K562 (cell line): ENCODE measurements around the gene TENM3. TPM values are rescaled to one million over a fixed set of nuclear protein-coding genes. Genes with fewer than 3 reads are reported as not detected.

ENCODE experiments used
- ATAC-seq: fragments of 200-7000 bp; cut with Tn5 transposase; 3 replicates; pipeline ENCODE4 v1.9.1; 2020; ENCODE audit warnings: moderate library complexity
- BruUV-seq: library from RNA; stranded (reverse); fragments of 400-500 nt; replicated peaks from 2 replicates; lab custom pipeline; 2021; lab: Mats Ljungman, UMichigan
- CTCF ChIA-PET: fragments of 300-600 bp; formaldehyde crosslinking; extraction: SDS; loops from one replicate; lab custom pipeline; 2021; ENCODE audit warnings: low intra/inter-chr PET ratio; lab: Yijun Ruan, JAX
- POLR2A ChIA-PET: fragments of 300-600, 350-650 bp; sonication (Branson Sonifier 250); formaldehyde crosslinking; extraction: SDS; loops from one replicate; lab custom pipeline; 2021; ENCODE audit warnings: antibody characterized with exemption, inconsistent platforms; lab: Yijun Ruan, JAX
- DNase-seq, 4 experiments: peaks; one replicate each; pipeline versions ENCODE4 v3.0.0 to v3.0.0-alpha.2; 2011 to 2018; ENCODE audit warnings: low spot score in 3 of 4, mixed read lengths in 3 of 4; ENCODE audit errors: extremely low read depth in 1 of 4
- FAIRE-seq: peaks from 2 replicates; lab custom pipeline; 2011; peaks lifted over from hg19 to GRCh38; lab: Jason Lieb, UNC
- H2AFZ ChIP-seq: 2 replicates; pipeline ENCODE4 v1.6.0; 2011; ENCODE audit warnings: low read depth, low read length, control low read depth, inconsistent platforms
- H3K27ac ChIP-seq: fragments of 200-600 bp; 3 replicates; pipeline ENCODE4 v1.8.0; 2011; ENCODE audit warnings: low read depth, mild to moderate bottlenecking, control low read depth, inconsistent platforms, low read length, moderate library complexity, mixed read lengths; ENCODE audit errors: extremely low read depth
- H3K27me3 ChIP-seq, 2 experiments: fragments of 300-600 bp in 1 of 2; 2 replicates in 1 of 2; 3 replicates in 1 of 2; pipeline versions ENCODE4 v1.6.0 to v1.8.0; 2011; ENCODE audit warnings: inconsistent platforms in 2 of 2, low read length in 2 of 2, mild to moderate bottlenecking in 1 of 2, mixed read lengths in 1 of 2, moderate library complexity in 1 of 2; ENCODE audit not compliant: control insufficient read depth in 2 of 2, insufficient read depth in 2 of 2
- H3K36me3 ChIP-seq: fragments of 300-600 bp; 3 replicates; pipeline ENCODE4 v1.8.0; 2011; ENCODE audit warnings: mild to moderate bottlenecking, low read length, inconsistent platforms; ENCODE audit not compliant: control insufficient read depth, insufficient read depth
- H3K4me1 ChIP-seq, 2 experiments: fragments of 200-600 bp in 1 of 2; replicated peaks in 1 of 2; 2 replicates in 1 of 2; 3 replicates in 1 of 2; pipeline versions ENCODE4 v1.5.1 to v1.8.0; 2011; ENCODE audit warnings: inconsistent platforms in 2 of 2, low read length in 2 of 2, mild to moderate bottlenecking in 1 of 2, mixed read lengths in 1 of 2, moderate library complexity in 1 of 2; ENCODE audit not compliant: control insufficient read depth in 2 of 2, insufficient read depth in 2 of 2
- H3K4me2 ChIP-seq: 2 replicates; pipeline ENCODE4 v1.6.1; 2011; ENCODE audit warnings: low read length, control low read depth, inconsistent platforms, mixed read lengths; ENCODE audit not compliant: insufficient read depth
- H3K4me3 ChIP-seq: fragments of 200-600 bp; sonication (generic), shearing (Covaris generic); 2 replicates; pipeline ENCODE4 v1.5.1; 2016; ENCODE audit warnings: control low read depth, inconsistent platforms
- H3K79me2 ChIP-seq: fragments of 200-600 bp; 3 replicates; pipeline ENCODE4 v1.8.0; 2011; ENCODE audit warnings: low read length, inconsistent platforms; ENCODE audit not compliant: control insufficient read depth, insufficient read depth
- H3K9ac ChIP-seq, 2 experiments: 2 replicates each; pipeline versions ENCODE4 v1.6.0 to v1.6.1; 2011; ENCODE audit warnings: low read depth in 2 of 2, low read length in 2 of 2, control low read depth in 1 of 2, inconsistent platforms in 1 of 2, mild to moderate bottlenecking in 1 of 2, mixed read lengths in 1 of 2; ENCODE audit not compliant: insufficient read depth in 1 of 2
- H3K9me1 ChIP-seq: one replicate; pipeline ENCODE4 v1.6.0; 2011; ENCODE audit warnings: inconsistent platforms, mild to moderate bottlenecking, low read length, moderate library complexity; ENCODE audit not compliant: control insufficient read depth, insufficient read depth
- H3K9me3 ChIP-seq: replicated peaks from 2 replicates; pipeline ENCODE4 v1.5.1; 2011; ENCODE audit warnings: low read depth, low read length, inconsistent platforms; ENCODE audit not compliant: control insufficient read depth, insufficient read depth
- H4K20me1 ChIP-seq: replicated peaks from 2 replicates; pipeline ENCODE4 v1.6.1; 2011; ENCODE audit warnings: low read length, inconsistent platforms, mixed read lengths; ENCODE audit not compliant: control insufficient read depth, insufficient read depth
- ARID3A ChIP-seq: IDR thresholded peaks from 2 replicates; pipeline ENCODE4 v1.6.1; 2012; ENCODE audit warnings: low read depth, low read length, improper control_type of control experiment, borderline replicate concordance
- ETV1 ChIP-seq: fragments of 450-650 bp; conservative IDR thresholded peaks from 2 replicates; pipeline ENCODE4 v1.6.1; 2016; ENCODE audit warnings: missing genetic modification characterization, control low read depth, low read depth, missing compliant biosample characterization
- NCOA1 ChIP-seq: fragments of 450-650 bp; IDR thresholded peaks from 2 replicates; pipeline ENCODE4 v1.6.1; 2016; ENCODE audit warnings: low read depth
- NFIC ChIP-seq: fragments of 450-650 bp; IDR thresholded peaks from 2 replicates; pipeline ENCODE4 v1.6.1; 2017; ENCODE audit warnings: mild to moderate bottlenecking, inconsistent platforms
- RAD21 ChIP-seq, 2 experiments: fragments of 250-450 bp in 1 of 2; fragments of 450-650 bp in 1 of 2; sonication (Bioruptor Pico) in 1 of 2; formaldehyde crosslinking in 1 of 2; IDR thresholded peaks in 1 of 2; conservative IDR thresholded peaks in 1 of 2; 2 replicates each; pipeline versions ENCODE4 v1.4.0 to v1.8.0; 2020 to 2022; ENCODE audit warnings: mild to moderate bottlenecking in 2 of 2, moderate library complexity in 1 of 2
- RNF219 ChIP-seq: fragments of 250-450 bp; sonication (Bioruptor Pico); IDR thresholded peaks from 2 replicates; pipeline ENCODE4 v1.5.0; 2022; ENCODE audit warnings: mild to moderate bottlenecking
- WGBS: fragments of 100-300 bp; shearing (Covaris generic); methylation state at CpG from one replicate; pipeline ENCODE4 v1.1.6; 2016; ENCODE audit warnings: low coverage, mixed read lengths; ENCODE audit not compliant: insufficient coverage; ENCODE audit errors: missing lambda C conversion rate; 5-methylcytosine and 5-hydroxymethylcytosine counted together
- in situ Hi-C: fragments of 300-500 bp; cut with MboI; formaldehyde crosslinking; loops from 4 replicates; pipeline ENCODE4 v1.15.0; 2018; ENCODE audit warnings: inconsistent platforms, mixed read lengths
- intact Hi-C: fragments of 100-400 bp; cut with micrococcal nuclease; formaldehyde crosslinking; loops from 2 replicates; pipeline ENCODE4 v1.14.2; 2022
- polyA plus RNA-seq, 8 experiments: library from polyadenylated mRNA; depleted of rRNA in 4 of 8; stranded (reverse) in 5 of 8; unstranded in 3 of 8; fragments of >200 nt; fragmentation: Nextera tagmentation in 2 of 8; fragmentation: Illumina TruSeq in 1 of 8; extraction: Ambion mirVana in 2 of 8; extraction: Trizol in 1 of 8; gene quantifications; 2 replicates each; pipeline versions ENCODE4 v1.2.1 to v1.2.3, GENCODE V29; 2011 to 2014; ENCODE audit warnings: inconsistent platforms in 1 of 8, missing spikeins in 1 of 8
- total RNA-seq, 7 experiments: library from RNA; depleted of rRNA in 6 of 7; stranded (reverse); fragments of >200 nt in 6 of 7; fragmentation: Illumina TruSeq in 2 of 7; extraction: Trizol in 2 of 7; gene quantifications; 2 replicates each; pipeline versions ENCODE4 v1.2.1 to v1.2.3, GENCODE V29; 2011 to 2021; ENCODE audit warnings: low replicate concordance in 1 of 7
- TF ChIP-seq, protein P1 (sequence below), 3 experiments: IDR thresholded peaks in 2 of 3; conservative IDR thresholded peaks in 1 of 3; 2 replicates each; pipeline ENCODE4 v1.5.1; 2011 to 2012; ENCODE audit warnings: low read length in 3 of 3, mild to moderate bottlenecking in 3 of 3, control low read depth in 2 of 3, improper control_type of control experiment in 1 of 3, inconsistent platforms in 1 of 3, low read depth in 1 of 3, mixed read lengths in 1 of 3, moderate library complexity in 1 of 3; ENCODE audit not compliant: insufficient read depth in 2 of 3

The TENM3 gene
- total and polyA plus RNA-seq, 9 of the 15 experiments (the other 6 are each of a cell fraction or from before 2014, with no cell fraction given), result 0.01 to 0.02 TPM; not detected in 7

DNA sequence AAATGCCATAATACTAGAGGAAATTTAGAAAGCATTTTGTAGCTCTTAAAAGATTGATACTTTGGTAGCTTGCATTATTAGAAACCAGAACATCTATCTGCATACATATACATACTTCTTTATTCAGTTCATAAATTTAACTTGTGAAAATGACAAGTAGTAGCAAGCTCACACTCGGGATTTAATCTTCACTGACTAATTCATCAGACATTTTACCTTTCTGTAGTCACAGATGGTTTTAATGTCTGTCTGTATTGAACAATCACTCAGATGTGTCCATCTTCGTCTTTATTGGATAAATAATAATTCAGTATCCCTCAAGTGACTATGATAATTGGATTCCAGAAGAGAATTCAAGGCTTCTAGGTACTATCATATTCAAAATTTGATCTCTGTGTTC is 232.3 kb downstream of the TENM3 start (continued):
- TF ChIP-seq NFIC (no peak), ETV1 (tag) (no peak)

- TF ChIP-seq, protein P1, sequence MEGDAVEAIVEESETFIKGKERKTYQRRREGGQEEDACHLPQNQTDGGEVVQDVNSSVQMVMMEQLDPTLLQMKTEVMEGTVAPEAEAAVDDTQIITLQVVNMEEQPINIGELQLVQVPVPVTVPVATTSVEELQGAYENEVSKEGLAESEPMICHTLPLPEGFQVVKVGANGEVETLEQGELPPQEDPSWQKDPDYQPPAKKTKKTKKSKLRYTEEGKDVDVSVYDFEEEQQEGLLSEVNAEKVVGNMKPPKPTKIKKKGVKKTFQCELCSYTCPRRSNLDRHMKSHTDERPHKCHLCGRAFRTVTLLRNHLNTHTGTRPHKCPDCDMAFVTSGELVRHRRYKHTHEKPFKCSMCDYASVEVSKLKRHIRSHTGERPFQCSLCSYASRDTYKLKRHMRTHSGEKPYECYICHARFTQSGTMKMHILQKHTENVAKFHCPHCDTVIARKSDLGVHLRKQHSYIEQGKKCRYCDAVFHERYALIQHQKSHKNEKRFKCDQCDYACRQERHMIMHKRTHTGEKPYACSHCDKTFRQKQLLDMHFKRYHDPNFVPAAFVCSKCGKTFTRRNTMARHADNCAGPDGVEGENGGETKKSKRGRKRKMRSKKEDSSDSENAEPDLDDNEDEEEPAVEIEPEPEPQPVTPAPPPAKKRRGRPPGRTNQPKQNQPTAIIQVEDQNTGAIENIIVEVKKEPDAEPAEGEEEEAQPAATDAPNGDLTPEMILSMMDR (IDR thresholded peaks at IDR 0.05 in 2 of 3, conservative IDR thresholded peaks at IDR 0.05 in 1 of 3; ENCODE audit: insufficient read depth in 2 of 3, low read depth in 1 of 3, low read length in 3 of 3), result peak; percentile 24 to 48 (median 26); a peak in 3 of 6 replicates
- no peak for TF ChIP-seq RNF219 (CRISPR knock-in tag)
- TF ChIP-seq ARID3A, result peak; percentile 58; the same call in 1 of the 2 replicates
- TF ChIP-seq RAD21 (CRISPR knock-in tag; conservative IDR thresholded peaks at IDR 0.05 in 1 of 2, IDR thresholded peaks at IDR 0.05 in 1 of 2), result peak in 1 of 2 experiments; percentile 20; a peak in 1 of 4 replicates
- TF ChIP-seq NCOA1, result no peak
- POLR2A ChIA-PET, result interaction anchor here (0.6 kb wide), 1 partner anchor 9 kb away, joined by 3 read pairs; no protein-coding TSS in a partner anchor
- in situ Hi-C loops (no loop called here), intact Hi-C loops (loop anchor here (1.0 to 5.0 kb wide), 3 partner anchors 328 to 784 kb away; no protein-coding TSS in a partner anchor)
- FAIRE-seq, result no peak
- no peak overlapping the region for H3K9ac ChIP-seq
- H3K27me3 ChIP-seq, result no peaks in the 10 kb centered on the region
- no peak overlapping the region for H3K27ac ChIP-seq
- peak; percentile 74 for ATAC-seq
- H3K4me2 ChIP-seq, result no peak overlapping the region
- no peaks in the 10 kb centered on the region for H3K9me1 ChIP-seq
- H3K4me1 ChIP-seq, result no peaks in the 10 kb centered on the region
- no peaks in the 10 kb centered on the region for H3K36me3 ChIP-seq
- H2AFZ ChIP-seq, result no peak overlapping the region
- peak; percentile 7 to 26 (median 18) for DNase-seq
- no peaks in the 10 kb centered on the region for H3K9me3 ChIP-seq
- H3K79me2 ChIP-seq, result no peaks in the 10 kb centered on the region
- H3K4me3 ChIP-seq, result no peak overlapping the region
- H4K20me1 ChIP-seq, result no peaks in the 10 kb centered on the region
- BruUV-seq, result no TSS peak
- CTCF ChIA-PET, result interaction anchor here (1.2 to 2.5 kb wide), 3 partner anchors 327 to 784 kb away, joined by 4 to 9 read pairs (median 6); no protein-coding TSS in a partner anchor
- 0% methylated on average over 1 of the region's 1 CpG for WGBS
Measured at GRCh38 chr4:182478475-182478874, 235.3 kb downstream of the TENM3 start.
